HCT116 (cell line): ENCODE results near the gene DHRS13.

ENCODE experiments used
- CEBPB ChIP-seq: IDR thresholded peaks from 2 replicates; pipeline ENCODE4 v1.6.1; 2012; ENCODE audit warnings: low read depth
- EGR1 ChIP-seq: IDR thresholded peaks from 2 replicates; pipeline ENCODE4 v1.6.1; 2012; ENCODE audit warnings: low read depth
- ELF1 ChIP-seq: IDR thresholded peaks from 2 replicates; pipeline ENCODE4 v1.6.1; 2012; ENCODE audit warnings: low read depth, borderline replicate concordance
- EZH2 ChIP-seq: fragments of 200-600 bp; sonication (generic); IDR thresholded peaks from 2 replicates; pipeline ENCODE4 v1.6.1; 2017; ENCODE audit warnings: antibody characterized with exemption, mixed run types
- EZH2phosphoT487 ChIP-seq: fragments of 200-600 bp; IDR thresholded peaks from 2 replicates; pipeline ENCODE4 v1.6.1; 2018; ENCODE audit warnings: antibody characterized with exemption, borderline replicate concordance
- POLR2A ChIP-seq: IDR thresholded peaks from 2 replicates; pipeline ENCODE4 v1.7.0; 2011; ENCODE audit warnings: borderline replicate concordance; ENCODE audit not compliant: insufficient read depth, insufficient read length; ENCODE audit errors: extremely low read depth
- POLR2AphosphoS5 ChIP-seq: IDR thresholded peaks from 2 replicates; pipeline ENCODE4 v1.6.1; 2011; ENCODE audit warnings: mild to moderate bottlenecking, low read depth, low read length, moderate library complexity
- RAD21 ChIP-seq: IDR thresholded peaks from 2 replicates; pipeline ENCODE4 v1.6.1; 2012; ENCODE audit warnings: low read depth, mild to moderate bottlenecking
- ZFX ChIP-seq: fragments of 450-650 bp; IDR thresholded peaks from 2 replicates; pipeline ENCODE4 v1.6.1; 2017
- TF ChIP-seq, protein P1 (sequence below), 3 experiments: fragments of 200-600 bp in 1 of 3; sonication (generic) in 1 of 3; IDR thresholded peaks in 2 of 3; conservative IDR thresholded peaks in 1 of 3; 2 replicates each; pipeline ENCODE4 v1.5.1; 2012 to 2017; ENCODE audit warnings: low read depth in 2 of 3, low read length in 2 of 3, antibody characterized with exemption in 1 of 3, borderline replicate concordance in 1 of 3, control low read depth in 1 of 3, mild to moderate bottlenecking in 1 of 3, mixed read lengths in 1 of 3, mixed run types in 1 of 3, moderate library complexity in 1 of 3; ENCODE audit not compliant: insufficient read depth in 1 of 3
- TF ChIP-seq, protein P2 (sequence below): IDR thresholded peaks from 2 replicates; pipeline ENCODE4 v1.6.1; 2012; ENCODE audit warnings: low read depth
- TF ChIP-seq, protein P3 (sequence below): IDR thresholded peaks from 2 replicates; pipeline ENCODE4 v1.6.1; 2012
- TF ChIP-seq, protein P4 (sequence below): IDR thresholded peaks from 2 replicates; pipeline ENCODE4 v1.6.1; 2011; ENCODE audit warnings: mild to moderate bottlenecking, low read length, moderate library complexity; ENCODE audit not compliant: insufficient replicate concordance; ENCODE audit errors: extremely low read depth
- TF ChIP-seq, protein P5 (sequence below): IDR thresholded peaks from 2 replicates; pipeline ENCODE4 v1.6.1; 2012

DNA sequence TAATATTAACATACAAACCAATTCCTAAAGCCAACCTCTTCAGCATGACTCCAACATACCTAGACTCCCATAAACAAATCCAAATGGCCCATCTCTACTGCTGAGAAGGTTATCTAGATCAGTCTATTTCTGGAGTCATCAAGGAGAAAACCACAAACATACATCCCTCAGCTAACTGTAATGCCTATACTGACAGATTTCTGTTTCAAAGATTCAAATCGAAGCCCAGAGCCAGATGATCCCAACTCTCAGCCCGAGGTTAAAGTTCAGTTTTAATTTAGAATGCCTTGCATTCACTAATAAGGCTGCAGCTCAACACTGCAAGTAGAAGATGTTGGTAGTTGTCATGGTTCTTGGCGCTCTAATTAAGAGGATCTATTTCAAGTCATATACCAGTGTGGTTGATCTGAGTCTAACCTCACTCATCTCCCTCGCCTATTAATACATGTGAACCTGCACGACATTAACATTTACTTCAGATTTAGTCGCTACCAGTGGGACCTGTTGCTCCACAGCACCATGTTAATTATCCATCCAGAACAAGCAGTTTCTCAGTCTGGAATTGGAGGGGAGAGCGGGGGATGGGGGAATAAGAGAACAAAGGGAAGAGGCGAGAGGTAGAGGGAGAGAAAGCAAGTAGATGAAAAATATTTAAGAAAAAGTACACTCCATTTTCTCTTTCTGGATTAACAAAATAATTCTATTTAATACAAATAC lies 33.0 kb upstream of the DHRS13 start:
- TF ChIP-seq, protein P1, sequence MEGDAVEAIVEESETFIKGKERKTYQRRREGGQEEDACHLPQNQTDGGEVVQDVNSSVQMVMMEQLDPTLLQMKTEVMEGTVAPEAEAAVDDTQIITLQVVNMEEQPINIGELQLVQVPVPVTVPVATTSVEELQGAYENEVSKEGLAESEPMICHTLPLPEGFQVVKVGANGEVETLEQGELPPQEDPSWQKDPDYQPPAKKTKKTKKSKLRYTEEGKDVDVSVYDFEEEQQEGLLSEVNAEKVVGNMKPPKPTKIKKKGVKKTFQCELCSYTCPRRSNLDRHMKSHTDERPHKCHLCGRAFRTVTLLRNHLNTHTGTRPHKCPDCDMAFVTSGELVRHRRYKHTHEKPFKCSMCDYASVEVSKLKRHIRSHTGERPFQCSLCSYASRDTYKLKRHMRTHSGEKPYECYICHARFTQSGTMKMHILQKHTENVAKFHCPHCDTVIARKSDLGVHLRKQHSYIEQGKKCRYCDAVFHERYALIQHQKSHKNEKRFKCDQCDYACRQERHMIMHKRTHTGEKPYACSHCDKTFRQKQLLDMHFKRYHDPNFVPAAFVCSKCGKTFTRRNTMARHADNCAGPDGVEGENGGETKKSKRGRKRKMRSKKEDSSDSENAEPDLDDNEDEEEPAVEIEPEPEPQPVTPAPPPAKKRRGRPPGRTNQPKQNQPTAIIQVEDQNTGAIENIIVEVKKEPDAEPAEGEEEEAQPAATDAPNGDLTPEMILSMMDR (IDR thresholded peaks at IDR 0.05 in 2 of 3, conservative IDR thresholded peaks at IDR 0.05 in 1 of 3; ENCODE audit: borderline replicate concordance in 1 of 3, insufficient read depth in 1 of 3, low read depth in 2 of 3, low read length in 2 of 3): no peak
- TF ChIP-seq POLR2A: no peak
- TF ChIP-seq EZH2phosphoT487: no peak
- TF ChIP-seq ELF1: no peak
- TF ChIP-seq, protein P2, sequence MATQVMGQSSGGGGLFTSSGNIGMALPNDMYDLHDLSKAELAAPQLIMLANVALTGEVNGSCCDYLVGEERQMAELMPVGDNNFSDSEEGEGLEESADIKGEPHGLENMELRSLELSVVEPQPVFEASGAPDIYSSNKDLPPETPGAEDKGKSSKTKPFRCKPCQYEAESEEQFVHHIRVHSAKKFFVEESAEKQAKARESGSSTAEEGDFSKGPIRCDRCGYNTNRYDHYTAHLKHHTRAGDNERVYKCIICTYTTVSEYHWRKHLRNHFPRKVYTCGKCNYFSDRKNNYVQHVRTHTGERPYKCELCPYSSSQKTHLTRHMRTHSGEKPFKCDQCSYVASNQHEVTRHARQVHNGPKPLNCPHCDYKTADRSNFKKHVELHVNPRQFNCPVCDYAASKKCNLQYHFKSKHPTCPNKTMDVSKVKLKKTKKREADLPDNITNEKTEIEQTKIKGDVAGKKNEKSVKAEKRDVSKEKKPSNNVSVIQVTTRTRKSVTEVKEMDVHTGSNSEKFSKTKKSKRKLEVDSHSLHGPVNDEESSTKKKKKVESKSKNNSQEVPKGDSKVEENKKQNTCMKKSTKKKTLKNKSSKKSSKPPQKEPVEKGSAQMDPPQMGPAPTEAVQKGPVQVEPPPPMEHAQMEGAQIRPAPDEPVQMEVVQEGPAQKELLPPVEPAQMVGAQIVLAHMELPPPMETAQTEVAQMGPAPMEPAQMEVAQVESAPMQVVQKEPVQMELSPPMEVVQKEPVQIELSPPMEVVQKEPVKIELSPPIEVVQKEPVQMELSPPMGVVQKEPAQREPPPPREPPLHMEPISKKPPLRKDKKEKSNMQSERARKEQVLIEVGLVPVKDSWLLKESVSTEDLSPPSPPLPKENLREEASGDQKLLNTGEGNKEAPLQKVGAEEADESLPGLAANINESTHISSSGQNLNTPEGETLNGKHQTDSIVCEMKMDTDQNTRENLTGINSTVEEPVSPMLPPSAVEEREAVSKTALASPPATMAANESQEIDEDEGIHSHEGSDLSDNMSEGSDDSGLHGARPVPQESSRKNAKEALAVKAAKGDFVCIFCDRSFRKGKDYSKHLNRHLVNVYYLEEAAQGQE: no peak
- TF ChIP-seq EZH2: no peak
- TF ChIP-seq, protein P3, sequence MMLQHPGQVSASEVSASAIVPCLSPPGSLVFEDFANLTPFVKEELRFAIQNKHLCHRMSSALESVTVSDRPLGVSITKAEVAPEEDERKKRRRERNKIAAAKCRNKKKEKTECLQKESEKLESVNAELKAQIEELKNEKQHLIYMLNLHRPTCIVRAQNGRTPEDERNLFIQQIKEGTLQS: no peak
- TF ChIP-seq EGR1: no peak
- TF ChIP-seq, protein P4, sequence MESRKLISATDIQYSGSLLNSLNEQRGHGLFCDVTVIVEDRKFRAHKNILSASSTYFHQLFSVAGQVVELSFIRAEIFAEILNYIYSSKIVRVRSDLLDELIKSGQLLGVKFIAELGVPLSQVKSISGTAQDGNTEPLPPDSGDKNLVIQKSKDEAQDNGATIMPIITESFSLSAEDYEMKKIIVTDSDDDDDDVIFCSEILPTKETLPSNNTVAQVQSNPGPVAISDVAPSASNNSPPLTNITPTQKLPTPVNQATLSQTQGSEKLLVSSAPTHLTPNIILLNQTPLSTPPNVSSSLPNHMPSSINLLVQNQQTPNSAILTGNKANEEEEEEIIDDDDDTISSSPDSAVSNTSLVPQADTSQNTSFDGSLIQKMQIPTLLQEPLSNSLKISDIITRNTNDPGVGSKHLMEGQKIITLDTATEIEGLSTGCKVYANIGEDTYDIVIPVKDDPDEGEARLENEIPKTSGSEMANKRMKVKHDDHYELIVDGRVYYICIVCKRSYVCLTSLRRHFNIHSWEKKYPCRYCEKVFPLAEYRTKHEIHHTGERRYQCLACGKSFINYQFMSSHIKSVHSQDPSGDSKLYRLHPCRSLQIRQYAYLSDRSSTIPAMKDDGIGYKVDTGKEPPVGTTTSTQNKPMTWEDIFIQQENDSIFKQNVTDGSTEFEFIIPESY: no peak
- TF ChIP-seq RAD21: no peak
- TF ChIP-seq CEBPB: no peak
- TF ChIP-seq ZFX: no peak
- no peak for TF ChIP-seq POLR2AphosphoS5
- TF ChIP-seq, protein P5, sequence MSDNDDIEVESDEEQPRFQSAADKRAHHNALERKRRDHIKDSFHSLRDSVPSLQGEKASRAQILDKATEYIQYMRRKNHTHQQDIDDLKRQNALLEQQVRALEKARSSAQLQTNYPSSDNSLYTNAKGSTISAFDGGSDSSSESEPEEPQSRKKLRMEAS: no peak
